H1 (cell line): ENCODE results near the gene KCNMB2. TPM values are rescaled to one million over a fixed set of nuclear protein-coding genes. Genes with fewer than 3 reads are reported as not detected.

Source experiments
- CTCF ChIA-PET: fragments of 300-600 bp; sonication (Branson Sonifier 250); formaldehyde crosslinking; loops from one replicate; lab custom pipeline; 2021; ENCODE audit not compliant: partially characterized antibody; lab: Charles Lee
- POLR2A ChIA-PET: fragments of 300-600 bp; sonication (Branson Sonifier 250); formaldehyde crosslinking; loops from one replicate; lab custom pipeline; 2021; ENCODE audit warnings: inconsistent platforms; ENCODE audit not compliant: partially characterized antibody; lab: Charles Lee
- DNase-seq, 2 experiments: peaks; one replicate each; pipeline versions ENCODE4 v3.0.0 to v3.0.0-alpha.2; 2010 to 2022; ENCODE audit warnings: low spot score in 2 of 2, low read depth in 1 of 2, mixed read lengths in 1 of 2
- FAIRE-seq: peaks from 2 replicates; lab custom pipeline; 2011; peaks lifted over from hg19 to GRCh38; lab: Jason Lieb, UNC
- H2AFZ ChIP-seq: 2 replicates; pipeline ENCODE4 v1.8.1; 2012; ENCODE audit warnings: low read length, inconsistent platforms
- H2AK5ac ChIP-seq: 2 replicates; pipeline ENCODE4 v1.6.1; 2013; ENCODE audit warnings: low read depth, low read length
- H2BK120ac ChIP-seq: replicated peaks from 2 replicates; pipeline ENCODE3; 2013; ENCODE audit warnings: low read depth, low read length, inconsistent platforms
- H2BK12ac ChIP-seq: 2 replicates; pipeline ENCODE4 v1.6.1; 2013; ENCODE audit warnings: low read depth, low read length
- H2BK15ac ChIP-seq: 2 replicates; pipeline ENCODE4 v1.6.1; 2013; ENCODE audit warnings: low read length
- H2BK20ac ChIP-seq: 2 replicates; pipeline ENCODE4 v1.6.1; 2013; ENCODE audit warnings: low read length
- H2BK5ac ChIP-seq: 2 replicates; pipeline ENCODE4 v1.6.1; 2013; ENCODE audit warnings: low read depth, low read length
- H3K14ac ChIP-seq: 2 replicates; pipeline ENCODE4 v1.6.1; 2013; ENCODE audit warnings: inconsistent platforms; ENCODE audit not compliant: insufficient read length
- H3K18ac ChIP-seq: 2 replicates; pipeline ENCODE4 v1.6.1; 2013; ENCODE audit warnings: low read length; ENCODE audit errors: extremely low read depth
- H3K23ac ChIP-seq: 2 replicates; pipeline ENCODE4 v1.6.1; 2013; ENCODE audit warnings: inconsistent platforms; ENCODE audit not compliant: insufficient read length
- H3K23me2 ChIP-seq: 2 replicates; pipeline ENCODE4 v1.6.1; 2013; ENCODE audit warnings: low read depth, low read length
- H3K27ac ChIP-seq: 2 replicates; pipeline ENCODE4 v1.6.1; 2011; ENCODE audit warnings: low read depth, low read length, inconsistent platforms
- H3K27me3 ChIP-seq, 4 experiments: replicated peaks in 1 of 4; 1 replicate in 1 of 4; 2 replicates in 3 of 4; pipeline versions ENCODE4 v1.6.1 to v1.8.1; 2011 to 2013; ENCODE audit warnings: low read length in 3 of 4, mild to moderate bottlenecking in 3 of 4, inconsistent platforms in 2 of 4, mixed read lengths in 2 of 4, moderate library complexity in 1 of 4; ENCODE audit not compliant: control insufficient read depth in 3 of 4, insufficient read depth in 3 of 4; ENCODE audit errors: extremely low read depth in 1 of 4
- H3K36me3 ChIP-seq, 4 experiments: 2 replicates each; pipeline versions ENCODE4 v1.6.1 to v1.8.1; 2011 to 2013; ENCODE audit warnings: mild to moderate bottlenecking in 4 of 4, low read length in 3 of 4, moderate library complexity in 2 of 4, control low read depth in 1 of 4, inconsistent platforms in 1 of 4; ENCODE audit not compliant: insufficient read depth in 4 of 4, control insufficient read depth in 2 of 4
- H3K4ac ChIP-seq: replicated peaks from 2 replicates; pipeline ENCODE3; 2013; ENCODE audit warnings: low read length, low read depth, mixed read lengths, inconsistent platforms; ENCODE audit not compliant: insufficient read length
- H3K4me1 ChIP-seq, 4 experiments: replicated peaks in 1 of 4; 1 replicate in 1 of 4; 2 replicates in 3 of 4; pipeline versions ENCODE4 v1.6.1 to v1.8.1; 2011 to 2013; ENCODE audit warnings: low read length in 3 of 4, inconsistent platforms in 2 of 4, mixed read lengths in 1 of 4; ENCODE audit not compliant: insufficient read depth in 4 of 4, control insufficient read depth in 3 of 4
- H3K4me2 ChIP-seq, 2 experiments: 2 replicates each; pipeline versions ENCODE4 v1.6.1 to v1.8.1; 2011 to 2013; ENCODE audit warnings: low read depth in 2 of 2, low read length in 2 of 2, control low read depth in 1 of 2, inconsistent platforms in 1 of 2, mild to moderate bottlenecking in 1 of 2; ENCODE audit not compliant: insufficient read depth in 1 of 2
- H3K4me3 ChIP-seq, 4 experiments: fragments of 200-600, 300-600 bp in 1 of 4; sonication (generic), shearing (Covaris generic), sonication (Bioruptor Twin) in 1 of 4; 2 replicates each; pipeline versions ENCODE4 v1.5.1 to v1.8.1; 2011 to 2016; ENCODE audit warnings: low read length in 4 of 4, low read depth in 3 of 4, control low read depth in 2 of 4, inconsistent platforms in 2 of 4, mild to moderate bottlenecking in 2 of 4, mixed read lengths in 1 of 4, moderate library complexity in 1 of 4; ENCODE audit not compliant: insufficient read depth in 2 of 4; ENCODE audit errors: extremely low read depth in 1 of 4
- H3K56ac ChIP-seq: replicated peaks from 2 replicates; pipeline ENCODE3; 2013; ENCODE audit warnings: low read depth, mild to moderate bottlenecking, mixed read lengths, low read length, inconsistent platforms; ENCODE audit not compliant: insufficient read length
- H3K79me1 ChIP-seq: 2 replicates; pipeline ENCODE4 v1.6.1; 2013; ENCODE audit warnings: low read depth, low read length, control low read depth
- H3K79me2 ChIP-seq, 2 experiments: 2 replicates each; pipeline versions ENCODE4 v1.6.1 to v1.8.1; 2012 to 2013; ENCODE audit warnings: low read length in 2 of 2, mild to moderate bottlenecking in 2 of 2, inconsistent platforms in 1 of 2; ENCODE audit not compliant: insufficient read depth in 2 of 2, control insufficient read depth in 1 of 2
- H3K9ac ChIP-seq, 4 experiments: replicated peaks in 1 of 4; 1 replicate in 1 of 4; 2 replicates in 3 of 4; pipeline versions ENCODE4 v1.6.1 to v1.8.1; 2011 to 2013; ENCODE audit warnings: low read depth in 3 of 4, low read length in 3 of 4, control low read depth in 2 of 4, mild to moderate bottlenecking in 2 of 4, moderate library complexity in 2 of 4, inconsistent platforms in 1 of 4; ENCODE audit errors: extremely low read depth in 1 of 4
- H3K9me3 ChIP-seq, 2 experiments: 2 replicates each; pipeline versions ENCODE4 v1.6.1 to v1.8.1; 2012 to 2013; ENCODE audit warnings: mild to moderate bottlenecking in 2 of 2, moderate library complexity in 2 of 2, control low read depth in 1 of 2, inconsistent platforms in 1 of 2, low read depth in 1 of 2, low read length in 1 of 2, mixed read lengths in 1 of 2; ENCODE audit not compliant: insufficient read depth in 2 of 2
- H4K20me1 ChIP-seq, 2 experiments: replicated peaks in 1 of 2; 2 replicates each; pipeline versions ENCODE3 to v1.8.1; 2011 to 2013; ENCODE audit warnings: inconsistent platforms in 2 of 2, low read length in 2 of 2, mild to moderate bottlenecking in 1 of 2; ENCODE audit not compliant: insufficient read depth in 2 of 2, control insufficient read depth in 1 of 2
- H4K5ac ChIP-seq: 2 replicates; pipeline ENCODE4 v1.6.1; 2013; ENCODE audit warnings: low read length, low read depth, mixed read lengths, inconsistent platforms; ENCODE audit not compliant: insufficient read length
- H4K8ac ChIP-seq: 2 replicates; pipeline ENCODE4 v1.8.0; 2013; ENCODE audit warnings: mild to moderate bottlenecking, moderate library complexity, low read length, inconsistent platforms; ENCODE audit not compliant: insufficient read depth; ENCODE audit errors: extremely low read depth
- H4K91ac ChIP-seq: replicated peaks from 2 replicates; pipeline ENCODE3; 2013; ENCODE audit warnings: low read length, mixed read lengths, inconsistent platforms; ENCODE audit not compliant: insufficient read length
- ASH2L ChIP-seq: fragments of 200-600, 300-600 bp; sonication (generic); IDR thresholded peaks from one replicate; pipeline ENCODE4 v1.7.1; 2017; ENCODE audit warnings: low read length
- CHD1 ChIP-seq: IDR thresholded peaks from 2 replicates; pipeline ENCODE4 v1.6.1; 2012; ENCODE audit warnings: low read depth, low read length, improper control_type of control experiment
- HDAC6 ChIP-seq: IDR thresholded peaks from one replicate; pipeline ENCODE4 v1.7.1; 2012; ENCODE audit warnings: low read depth, mild to moderate bottlenecking, inconsistent platforms, low read length, moderate library complexity
- NANOG ChIP-seq: IDR thresholded peaks from 2 replicates; pipeline ENCODE4 v1.6.1; 2011; ENCODE audit warnings: low read length, low read depth, mild to moderate bottlenecking, inconsistent platforms; ENCODE audit not compliant: insufficient read depth, poor library complexity, severe bottlenecking
- PHF8 ChIP-seq: fragments of 200-600 bp; sonication (generic); conservative IDR thresholded peaks from 2 replicates; pipeline ENCODE4 v1.7.1; 2012; ENCODE audit warnings: low read depth, mild to moderate bottlenecking, inconsistent platforms, low read length, moderate library complexity
- POLR2A ChIP-seq, 2 experiments: IDR thresholded peaks; 1 replicate in 1 of 2; 2 replicates in 1 of 2; pipeline ENCODE4 v1.6.1; 2011; ENCODE audit warnings: low read depth in 2 of 2, low read length in 2 of 2, mild to moderate bottlenecking in 2 of 2; ENCODE audit errors: control extremely low read depth in 1 of 2
- TAF1 ChIP-seq: IDR thresholded peaks from 2 replicates; pipeline ENCODE4 v1.6.1; 2011; ENCODE audit warnings: mild to moderate bottlenecking, low read depth, low read length
- TAF7 ChIP-seq: optimal IDR thresholded peaks from 2 replicates; pipeline ENCODE3; 2011; ENCODE audit warnings: low read depth, mild to moderate bottlenecking, inconsistent platforms, low read length, moderate library complexity, borderline replicate concordance
- WGBS, 2 experiments: shearing (Covaris generic) in 1 of 2; methylation state at CpG; one replicate each; pipeline versions ENCODE4 v1.1.6 to v1.1.7; 2013 to 2015; ENCODE audit warnings: low lambda C conversion rate in 2 of 2, mixed read lengths in 2 of 2, inconsistent platforms in 1 of 2, low coverage in 1 of 2, missing lambda C conversion rate in 1 of 2; ENCODE audit not compliant: insufficient replicate concordance in 2 of 2, insufficient coverage in 1 of 2, insufficient read length in 1 of 2; ENCODE audit errors: extremely low coverage in 1 of 2, missing lambda C conversion rate in 1 of 2; 5-methylcytosine and 5-hydroxymethylcytosine counted together
- polyA plus RNA-seq, 7 experiments: library from polyadenylated mRNA; depleted of rRNA in 3 of 7; stranded (reverse) in 5 of 7; unstranded in 2 of 7; fragments of >200 nt in 5 of 7; fragments of 200-250 nt in 2 of 7; gene quantifications; 1 replicate in 5 of 7; 2 replicates in 1 of 7; 4 replicates in 1 of 7; pipeline versions ENCODE4 v1.2.1 to v1.2.3, GENCODE V29; 2011 to 2013; ENCODE audit warnings: missing spikeins in 2 of 7, mixed read lengths in 2 of 7
- total RNA-seq: library from RNA; stranded (reverse); fragmentation: NEBNext Ultra II Directional; extraction: Animal tissue kit (Norgen Biotek cat#: 25700); gene quantifications from 2 replicates; pipeline ENCODE4 v1.2.1, GENCODE V29; 2021

KCNMB2 gene
- total and polyA plus RNA-seq, 2 of the 8 experiments (the other 6 are each of a cell fraction or from before 2014, with no cell fraction given) = not detected

GRCh38 chr3:178520451-178520850 lies 15.8 kb upstream of the KCNMB2 start:
- Histone ChIP-seq H3K4me3 (no peak overlapping the region), H4K8ac (no peak overlapping the region), H3K4me2 (no peak overlapping the region), H2BK120ac (no peak overlapping the region), H3K4ac (no peak overlapping the region), H2AFZ (no peak overlapping the region), H4K20me1 (no peaks in the 10 kb centered on the region), H3K36me3 (no peaks in the 10 kb centered on the region), H3K23me2 (no peaks in the 10 kb centered on the region), H4K5ac (no peak overlapping the region), H3K23ac (no peak overlapping the region), H3K14ac (no peak overlapping the region), H3K9me3 (no peaks in the 10 kb centered on the region), H3K18ac (no peak overlapping the region), H3K79me2 (no peaks in the 10 kb centered on the region), H3K4me1 (no peaks in the 10 kb centered on the region), H2BK5ac (no peak overlapping the region), H2BK20ac (no peak overlapping the region), H3K9ac (no peak overlapping the region), H4K91ac (no peak overlapping the region), H2BK12ac (no peak overlapping the region), H3K79me1 (no peaks in the 10 kb centered on the region), H2BK15ac (no peak overlapping the region), H2AK5ac (no peak overlapping the region), H3K56ac (no peak overlapping the region), H3K27me3 (no peaks in the 10 kb centered on the region), H3K27ac (no peak overlapping the region)
- ChIA-PET POLR2A (no interaction called here), CTCF (interaction anchor here (1.2 kb wide), 1 partner anchor 313 kb away, joined by 3 read pairs; no protein-coding TSS in a partner anchor)
- FAIRE-seq = no peak
- WGBS, 2 experiments = 89% methylated on average over 2 of the region's 2 CpGs; no CpG with 5 or more reads in 1 of the 2 experiments
- no peak for DNase-seq
- TF ChIP-seq POLR2A (IDR thresholded peaks at IDR 0.05; ENCODE audit: control extremely low read depth in 1 of 2, low read depth in 2 of 2, low read length in 2 of 2) (no peak), HDAC6 (no peak), CHD1 (no peak), ASH2L (no peak), NANOG (no peak), TAF1 (no peak), PHF8 (no peak), TAF7 (no peak)
